Measurements from ENCODE around the gene PRAMEF8.
"Not testable (repeated sequence)": the region's sequence is repeated elsewhere in the genome, so short reads cannot be mapped to it uniquely, and the experiment has no call there.

PRAMEF8 gene

DNA sequence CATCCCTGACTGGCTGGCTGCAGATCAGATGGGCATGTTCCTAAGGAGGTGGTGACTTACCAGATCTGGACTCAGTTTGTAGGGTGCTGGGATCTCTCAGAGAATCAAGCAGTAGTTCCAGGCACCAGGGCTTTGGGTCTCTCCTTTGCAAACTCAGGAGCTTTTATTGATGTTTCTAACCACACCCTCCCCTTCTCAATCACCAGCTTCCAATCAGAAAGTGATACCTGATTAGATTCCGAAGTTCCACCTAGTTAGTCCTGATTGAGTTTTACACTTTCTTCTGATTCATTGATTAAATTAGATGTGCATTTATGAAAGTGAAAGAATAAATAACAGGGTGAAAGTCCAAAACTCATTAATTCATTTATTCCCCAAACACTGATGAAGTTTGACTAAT, at the start of gene PRAMEF8:
Gene PRAMEF8 (minus strand): TSS at position 101 of the 400 bp plus-strand sequence. CDS start 1,046 bp downstream, outside the sequence.
- H3K36me3 ChIP-seq (ENCODE audit: insufficient read depth, low read depth, low read length); H3K4me3 ChIP-seq (ENCODE audit: low read length); H3K27ac ChIP-seq (ENCODE audit: low read length); H3K9ac ChIP-seq (ENCODE audit: low read depth, low read length); H3K27me3 ChIP-seq (ENCODE audit: insufficient read depth, low read length); H3K9me3 ChIP-seq (ENCODE audit: insufficient read depth, low read depth, low read length); H3K4me1 ChIP-seq (ENCODE audit: insufficient read depth, low read length): not testable (repeated sequence)

DNA sequence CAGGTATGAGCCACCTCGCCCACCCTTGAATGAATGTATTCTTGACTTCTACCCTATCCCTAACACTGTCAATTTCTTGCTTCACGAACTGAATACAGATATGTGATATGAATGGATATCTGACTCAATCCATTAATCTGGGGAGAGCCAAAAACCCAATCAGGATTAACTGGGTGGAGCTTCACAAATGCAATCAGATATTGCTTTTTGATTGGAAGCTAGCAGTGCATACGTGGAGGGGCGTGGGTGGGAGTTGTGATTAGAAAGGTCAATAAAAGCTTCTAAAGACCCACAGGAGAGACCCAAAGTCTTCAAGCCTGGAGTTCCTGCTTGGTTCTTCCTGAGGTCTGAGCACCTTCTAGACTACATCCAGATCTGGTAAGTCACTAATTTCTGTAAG, 30.3 kb upstream of the PRAMEF8 start, which contains the start of gene PRAMEF15:
Gene PRAMEF15 (plus strand): TSS at position 301 of the 400 bp plus-strand sequence. CDS start 2,827 bp downstream, outside the sequence.
- not testable (repeated sequence) for H3K4me1 ChIP-seq (ENCODE audit: insufficient read depth, low read length); H3K27me3 ChIP-seq (ENCODE audit: insufficient read depth, low read length); H3K9ac ChIP-seq (ENCODE audit: low read depth, low read length); H3K36me3 ChIP-seq (ENCODE audit: insufficient read depth, low read depth, low read length); H3K4me3 ChIP-seq (ENCODE audit: low read length); H3K27ac ChIP-seq (ENCODE audit: low read length); H3K9me3 ChIP-seq (ENCODE audit: insufficient read depth, low read depth, low read length)

GRCh38 chr1:13303239-13303638, 18.3 kb upstream of the PRAMEF8 start, which contains the start of gene PRAMEF33:
Gene PRAMEF33 (plus strand): TSS chr1:13303539. CDS start chr1:13305955, 2,416 bp downstream.
- not testable (repeated sequence) for H3K27me3 ChIP-seq (ENCODE audit: insufficient read depth, low read length); H3K9ac ChIP-seq (ENCODE audit: low read depth, low read length); H3K27ac ChIP-seq (ENCODE audit: low read length); H3K4me3 ChIP-seq (ENCODE audit: low read length); H3K9me3 ChIP-seq (ENCODE audit: insufficient read depth, low read depth, low read length); H3K36me3 ChIP-seq (ENCODE audit: insufficient read depth, low read depth, low read length); H3K4me1 ChIP-seq (ENCODE audit: insufficient read depth, low read length)

DNA sequence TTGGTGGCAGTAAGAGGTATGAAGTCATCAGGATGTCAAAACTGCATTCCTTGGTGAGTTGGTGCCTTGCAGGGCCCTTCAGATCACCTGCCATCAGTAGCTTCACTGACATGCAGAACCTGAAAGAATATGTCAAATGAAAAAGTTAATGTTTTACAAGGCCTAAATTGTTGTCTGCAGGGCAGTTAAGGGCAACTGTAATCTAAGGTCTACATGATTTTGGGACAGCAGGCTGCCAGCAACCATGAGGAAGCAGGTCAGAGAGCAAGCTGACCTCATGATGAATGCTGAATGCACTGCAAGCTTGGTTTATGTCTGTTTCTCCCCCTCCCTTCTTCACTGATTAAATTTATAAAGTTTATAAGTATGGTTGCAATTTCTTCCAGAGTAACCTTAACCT, 17.3 kb upstream of the PRAMEF8 start:
- H3K36me3 ChIP-seq (ENCODE audit: insufficient read depth, low read depth, low read length); H3K4me3 ChIP-seq (ENCODE audit: low read length); H3K9ac ChIP-seq (ENCODE audit: low read depth, low read length); H3K27me3 ChIP-seq (ENCODE audit: insufficient read depth, low read length); H3K4me1 ChIP-seq (ENCODE audit: insufficient read depth, low read length); H3K27ac ChIP-seq (ENCODE audit: low read length); H3K9me3 ChIP-seq (ENCODE audit: insufficient read depth, low read depth, low read length): not testable (repeated sequence)

DNA sequence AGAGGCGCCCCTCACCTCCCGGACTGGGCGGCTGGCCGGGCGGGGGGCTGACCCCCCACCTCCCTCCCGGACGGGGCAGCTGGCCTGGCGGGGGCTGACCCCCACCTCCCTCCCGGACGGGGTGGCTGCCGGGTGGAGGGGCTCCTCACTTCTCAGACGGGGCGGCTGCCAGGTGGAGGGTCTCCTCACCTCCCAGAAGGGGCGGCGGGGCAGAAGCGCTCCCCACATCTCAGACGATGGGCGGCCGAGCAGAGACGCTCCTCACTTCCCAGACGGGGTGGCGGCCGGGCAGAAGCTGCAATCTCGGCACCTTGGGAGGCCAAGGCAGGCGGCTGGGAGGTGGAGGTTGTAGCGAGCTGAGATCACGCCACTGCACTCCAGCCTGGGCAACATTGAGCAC, 13.8 kb upstream of the PRAMEF8 start:
- not testable (repeated sequence) for H3K9ac ChIP-seq (ENCODE audit: low read depth, low read length); H3K27me3 ChIP-seq (ENCODE audit: insufficient read depth, low read length); H3K27ac ChIP-seq (ENCODE audit: low read length); H3K4me3 ChIP-seq (ENCODE audit: low read length); H3K9me3 ChIP-seq (ENCODE audit: insufficient read depth, low read depth, low read length); H3K36me3 ChIP-seq (ENCODE audit: insufficient read depth, low read depth, low read length); H3K4me1 ChIP-seq (ENCODE audit: insufficient read depth, low read length)

- not testable (repeated sequence) for H3K9ac ChIP-seq (ENCODE audit: low read depth, low read length); H3K36me3 ChIP-seq (ENCODE audit: insufficient read depth, low read depth, low read length); H3K9me3 ChIP-seq (ENCODE audit: insufficient read depth, low read depth, low read length); H3K27me3 ChIP-seq (ENCODE audit: insufficient read depth, low read length); H3K4me1 ChIP-seq (ENCODE audit: insufficient read depth, low read length); H3K4me3 ChIP-seq (ENCODE audit: low read length); H3K27ac ChIP-seq (ENCODE audit: low read length)
Measured at GRCh38 chr1:13297216-13297931, 12.4 kb upstream of the PRAMEF8 start.

- H3K36me3 ChIP-seq (ENCODE audit: insufficient read depth, low read depth, low read length); H3K4me3 ChIP-seq (ENCODE audit: low read length); H3K27ac ChIP-seq (ENCODE audit: low read length); H3K9me3 ChIP-seq (ENCODE audit: insufficient read depth, low read depth, low read length); H3K4me1 ChIP-seq (ENCODE audit: insufficient read depth, low read length); H3K27me3 ChIP-seq (ENCODE audit: insufficient read depth, low read length); H3K9ac ChIP-seq (ENCODE audit: low read depth, low read length): not testable (repeated sequence)
Measured at GRCh38 chr1:13289030-13289429, 4.1 kb upstream of the PRAMEF8 start.

DNA sequence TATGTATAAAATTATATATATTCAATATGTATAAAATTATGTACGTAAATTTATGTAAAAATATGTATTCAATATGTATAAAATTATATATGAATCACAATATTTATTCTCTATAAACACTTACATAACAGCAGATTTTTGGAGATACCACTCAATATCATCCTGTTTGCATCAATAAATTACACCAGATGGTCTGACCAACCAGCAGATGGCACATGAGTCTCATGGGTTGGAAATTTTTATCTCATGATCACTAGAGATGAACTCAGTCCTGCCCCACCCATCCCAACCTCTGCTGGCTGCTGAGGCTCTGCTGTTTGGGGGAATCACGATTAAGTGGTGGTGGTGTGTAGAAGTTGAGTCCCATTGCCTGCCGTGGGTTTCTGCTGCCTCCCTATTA, 5.3 kb downstream of the PRAMEF8 start:
- H3K9me3 ChIP-seq (ENCODE audit: insufficient read depth, low read depth, low read length); H3K27ac ChIP-seq (ENCODE audit: low read length); H3K9ac ChIP-seq (ENCODE audit: low read depth, low read length); H3K36me3 ChIP-seq (ENCODE audit: insufficient read depth, low read depth, low read length); H3K27me3 ChIP-seq (ENCODE audit: insufficient read depth, low read length); H3K4me3 ChIP-seq (ENCODE audit: low read length); H3K4me1 ChIP-seq (ENCODE audit: insufficient read depth, low read length): not testable (repeated sequence)

DNA sequence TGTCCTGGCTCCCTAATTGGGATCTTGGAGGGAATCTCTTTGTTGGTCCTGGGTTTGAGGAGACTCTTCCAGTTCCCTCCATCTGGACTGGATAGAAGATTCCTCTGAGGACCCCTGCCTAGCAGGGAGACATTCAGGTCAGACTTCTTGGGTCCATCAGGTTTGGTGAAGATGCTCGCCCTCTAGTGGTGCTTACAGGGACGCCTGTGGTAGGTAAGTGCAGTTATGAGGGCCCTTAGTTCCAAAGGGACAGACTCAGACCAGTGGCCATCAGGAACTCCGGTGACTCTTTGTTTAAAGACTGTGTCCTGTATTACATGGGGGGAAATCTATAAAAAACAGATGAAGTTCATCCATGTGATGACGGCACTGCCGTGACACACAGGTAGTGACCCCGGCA, 7.9 kb downstream of the PRAMEF8 start:
- not testable (repeated sequence) for H3K9me3 ChIP-seq (ENCODE audit: insufficient read depth, low read depth, low read length); H3K4me3 ChIP-seq (ENCODE audit: low read length); H3K4me1 ChIP-seq (ENCODE audit: insufficient read depth, low read length); H3K9ac ChIP-seq (ENCODE audit: low read depth, low read length); H3K36me3 ChIP-seq (ENCODE audit: insufficient read depth, low read depth, low read length); H3K27me3 ChIP-seq (ENCODE audit: insufficient read depth, low read length); H3K27ac ChIP-seq (ENCODE audit: low read length)

DNA sequence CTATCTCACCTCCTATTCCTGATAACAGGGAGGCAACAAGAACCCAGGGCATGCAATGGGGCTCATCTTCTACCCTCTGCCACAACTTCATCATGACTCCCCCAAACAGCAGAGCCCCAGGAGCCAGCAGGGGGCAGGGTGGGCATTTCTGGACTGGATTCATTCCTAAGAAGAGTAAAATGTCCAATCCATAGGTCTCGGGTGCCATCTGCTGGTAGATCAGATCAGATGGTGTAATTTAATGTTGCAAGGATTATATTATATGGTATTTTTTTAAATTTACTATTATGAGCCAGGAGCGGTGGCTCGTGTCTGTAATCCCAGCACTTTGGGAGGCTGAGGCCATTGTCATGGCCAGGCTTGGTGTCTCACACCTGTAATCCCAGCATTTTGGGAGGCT, 19.8 kb downstream of the PRAMEF8 start:
- not testable (repeated sequence) for H3K9ac ChIP-seq (ENCODE audit: low read depth, low read length); H3K4me3 ChIP-seq (ENCODE audit: low read length); H3K4me1 ChIP-seq (ENCODE audit: insufficient read depth, low read length); H3K27me3 ChIP-seq (ENCODE audit: insufficient read depth, low read length); H3K27ac ChIP-seq (ENCODE audit: low read length); H3K9me3 ChIP-seq (ENCODE audit: insufficient read depth, low read depth, low read length); H3K36me3 ChIP-seq (ENCODE audit: insufficient read depth, low read depth, low read length)

DNA sequence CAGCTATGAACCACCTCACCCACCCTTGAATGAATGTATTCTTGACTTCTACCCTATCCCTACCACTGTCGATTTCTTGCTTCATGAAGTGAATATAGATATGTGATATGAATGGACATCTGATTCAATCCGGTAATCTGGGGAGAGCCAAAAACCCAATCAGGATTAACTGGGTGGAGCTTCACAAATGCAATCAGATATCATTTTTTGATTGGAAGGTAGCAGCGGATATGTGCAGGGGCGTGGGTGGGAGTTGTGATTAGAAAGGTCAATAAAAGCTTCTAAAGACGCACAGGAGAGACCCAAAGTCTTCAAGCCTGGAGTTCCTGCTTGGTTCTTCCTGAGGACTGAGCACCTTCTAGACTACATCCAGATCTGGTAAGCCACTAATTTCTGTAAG, 31.0 kb downstream of the PRAMEF8 start, which contains the start of gene PRAMEF5:
Gene PRAMEF5 (plus strand): TSS at position 301 of the 400 bp plus-strand sequence. CDS start 5,071 bp downstream, outside the sequence.
- H3K27me3 ChIP-seq (ENCODE audit: insufficient read depth, low read length); H3K27ac ChIP-seq (ENCODE audit: low read length); H3K9ac ChIP-seq (ENCODE audit: low read depth, low read length); H3K36me3 ChIP-seq (ENCODE audit: insufficient read depth, low read depth, low read length); H3K4me1 ChIP-seq (ENCODE audit: insufficient read depth, low read length); H3K4me3 ChIP-seq (ENCODE audit: low read length); H3K9me3 ChIP-seq (ENCODE audit: insufficient read depth, low read depth, low read length): not testable (repeated sequence)

GRCh38 chr1:13247122-13247521, 37.8 kb downstream of the PRAMEF8 start:
- not testable (repeated sequence) for H3K27ac ChIP-seq (ENCODE audit: low read length); H3K4me1 ChIP-seq (ENCODE audit: insufficient read depth, low read length); H3K9ac ChIP-seq (ENCODE audit: low read depth, low read length); H3K27me3 ChIP-seq (ENCODE audit: insufficient read depth, low read length); H3K4me3 ChIP-seq (ENCODE audit: low read length); H3K36me3 ChIP-seq (ENCODE audit: insufficient read depth, low read depth, low read length)
- H3K9me3 ChIP-seq (ENCODE audit: insufficient read depth, low read depth, low read length), result peaks cover 46% of the 10 kb centered on the region
